H1 (cell line): ENCODE measurements around the gene PRSS36.

Experiments used
- ATF2 ChIP-seq: IDR thresholded peaks from 2 replicates; pipeline ENCODE4 v1.6.1; 2012; ENCODE audit warnings: low read length, inconsistent platforms
- ATF3 ChIP-seq: IDR thresholded peaks from 2 replicates; pipeline ENCODE4 v1.6.1; 2011; ENCODE audit warnings: low read depth, mild to moderate bottlenecking, low read length; ENCODE audit not compliant: insufficient read depth
- CTCF ChIP-seq, 3 experiments: IDR thresholded peaks; 1 replicate in 2 of 3; 2 replicates in 1 of 3; pipeline versions ENCODE4 v1.5.1 to v1.6.1; 2011; ENCODE audit warnings: low read length in 3 of 3, mild to moderate bottlenecking in 3 of 3, inconsistent platforms in 2 of 3, low read depth in 1 of 3, moderate library complexity in 1 of 3; ENCODE audit not compliant: insufficient read depth in 1 of 3; ENCODE audit errors: control extremely low read depth in 1 of 3
- POLR2A ChIP-seq, 2 experiments: IDR thresholded peaks; 1 replicate in 1 of 2; 2 replicates in 1 of 2; pipeline ENCODE4 v1.6.1; 2011; ENCODE audit warnings: low read depth in 2 of 2, low read length in 2 of 2, mild to moderate bottlenecking in 2 of 2; ENCODE audit errors: control extremely low read depth in 1 of 2
- POLR2AphosphoS5 ChIP-seq: IDR thresholded peaks from 2 replicates; pipeline ENCODE4 v1.6.1; 2011; ENCODE audit warnings: low read depth, low read length
- SIRT6 ChIP-seq: IDR thresholded peaks from one replicate; pipeline ENCODE4 v1.7.1; 2012; ENCODE audit warnings: low read length, inconsistent platforms
- SP4 ChIP-seq: IDR thresholded peaks from 2 replicates; pipeline ENCODE4 v1.6.1; 2012; ENCODE audit warnings: low read length, inconsistent platforms
- TAF1 ChIP-seq: IDR thresholded peaks from 2 replicates; pipeline ENCODE4 v1.6.1; 2011; ENCODE audit warnings: mild to moderate bottlenecking, low read depth, low read length
- TBP ChIP-seq: IDR thresholded peaks from 2 replicates; pipeline ENCODE4 v1.6.1; 2011; ENCODE audit warnings: low read depth, low read length, improper control_type of control experiment

GRCh38 chr16:31127182-31127581, 22.7 kb downstream of the PRSS36 start:
- TF ChIP-seq CTCF (IDR thresholded peaks at IDR 0.05; ENCODE audit: control extremely low read depth in 1 of 3, insufficient read depth in 1 of 3, low read depth in 1 of 3, low read length in 3 of 3) (no peak), SIRT6 (no peak), TAF1 (no peak), POLR2AphosphoS5 (no peak), ATF3 (no peak), SP4 (no peak), ATF2 (no peak), POLR2A (IDR thresholded peaks at IDR 0.05; ENCODE audit: control extremely low read depth in 1 of 2, low read depth in 2 of 2, low read length in 2 of 2) (no peak), TBP (no peak)
